ENCODE measurements around the gene SH2D4B. TPM values are rescaled to one million over a fixed set of nuclear protein-coding genes. Genes with fewer than 3 reads are reported as not detected.

SH2D4B gene
- total and polyA plus RNA-seq, 2 of the 13 experiments (the other 11 are each of a cell fraction or from before 2014, with no cell fraction given) = not detected

- no peak for TF ChIP-seq REST (IDR thresholded peaks at IDR 0.05; ENCODE audit: borderline replicate concordance in 1 of 2, low read depth in 1 of 2, low read length in 2 of 2)
These were observed 133.1 kb downstream of the SH2D4B start (continued) for GRCh38 chr10:80670774-80671173.

GRCh38 chr10:80671847-80672246, 134.1 kb downstream of the SH2D4B start:
- TF ChIP-seq CHD4 (IDR thresholded peaks at IDR 0.05; ENCODE audit: borderline replicate concordance, low read length) (no peak), ZSCAN30 (CRISPR knock-in tag; IDR thresholded peaks at IDR 0.05) (no peak), MAFK (conservative IDR thresholded peaks at IDR 0.05 in 1 of 2, IDR thresholded peaks at IDR 0.05 in 1 of 2; ENCODE audit: low read length in 2 of 2) (peak; percentile 67 to 86), HNRNPL (IDR thresholded peaks at IDR 0.05; ENCODE audit: low read depth, low read length) (no peak), ZNF263 (CRISPR knock-in tag; IDR thresholded peaks at IDR 0.05) (no peak), ZNF382 (CRISPR knock-in tag; IDR thresholded peaks at IDR 0.05; ENCODE audit: borderline replicate concordance) (no peak), MAFF (IDR thresholded peaks at IDR 0.05; ENCODE audit: low read depth, low read length) (peak; percentile 68), TCF7 (IDR thresholded peaks at IDR 0.05; ENCODE audit: low read depth) (no peak), GATAD2A (CRISPR knock-in tag; IDR thresholded peaks at IDR 0.05) (no peak), EZH2 (conservative IDR thresholded peaks at IDR 0.05; ENCODE audit: low read depth, low read length) (no peak), ZNF331 (CRISPR knock-in tag; IDR thresholded peaks at IDR 0.05) (no peak)
- Histone ChIP-seq H4K20me1 (ENCODE audit: insufficient read depth, low read length) (no peaks in the 10 kb centered on the region), H3K9me3 (ENCODE audit: low read length) (no peaks in the 10 kb centered on the region), H3K4me2 (ENCODE audit: low read depth, low read length) (no peak overlapping the region), H3K4me3 (replicated peaks in 1 of 3; ENCODE audit: insufficient read depth in 1 of 3, low read depth in 2 of 3, low read length in 3 of 3) (no peak overlapping the region), H2AFZ (ENCODE audit: low read length) (no peak overlapping the region), H3K9ac (ENCODE audit: insufficient read depth, low read depth, low read length) (no peak overlapping the region), H3K27me3 (ENCODE audit: control insufficient read depth in 1 of 2, insufficient read depth in 2 of 2, low read length in 2 of 2) (no peaks in the 10 kb centered on the region; a peak in 1 of 5 replicates), H3K36me3 (replicated peaks in 1 of 2; ENCODE audit: control insufficient read depth in 1 of 2, insufficient read depth in 2 of 2, low read length in 2 of 2) (no peaks in the 10 kb centered on the region), H3K79me2 (ENCODE audit: insufficient read depth, low read length) (no peaks in the 10 kb centered on the region), H3K27ac (ENCODE audit: extremely low read length, insufficient read depth, low read length) (no peak overlapping the region), H3K4me1 (ENCODE audit: insufficient read depth, low read length) (no peaks in the 10 kb centered on the region)
- no TSS peak for BruUV-seq (replicated peaks)
- CTCF ChIA-PET (ENCODE audit: low intra/inter-chr PET ratio, low total read pairs) = no interaction called here
- intact Hi-C loops (cut with micrococcal nuclease; ENCODE audit: unreplicated experiment) = no loop called here
- no peak for ATAC-seq
- POLR2A ChIA-PET = no interaction called here
- in situ Hi-C loops (cut with HindIII; ENCODE audit: extremely low pct_ligation_motif_present, low pct_unique_long_range_greater_than_20kb) = no loop called here
- no peak for DNase-seq (ENCODE audit: low spot score)
- no peak for FAIRE-seq
- WGBS (ENCODE audit: low lambda C conversion rate) = 46% methylated on average over 5 of the region's 5 CpGs

All from HepG2 (cell line).